GM12872 (cell line): ENCODE measurements around the gene HGFAC.

ENCODE experiments used
- CTCF ChIP-seq: IDR thresholded peaks from 3 replicates; pipeline ENCODE4 v1.5.1; 2011; ENCODE audit warnings: low read depth, mild to moderate bottlenecking, low read length, moderate library complexity; ENCODE audit not compliant: insufficient read depth

The HGFAC gene

GRCh38 chr4:3441501-3442459 is at the start of gene HGFAC:
Gene HGFAC (plus strand): TSS chr4:3441968. CDS start chr4:3442002, 34 bp downstream.
- TF ChIP-seq CTCF: no peak

- no peak for TF ChIP-seq CTCF
Measured at GRCh38 chr4:3392321-3392720, 49.4 kb upstream of the HGFAC start.

GRCh38 chr4:3393171-3393570 is 48.6 kb upstream of the HGFAC start:
- no peak for TF ChIP-seq CTCF

- TF ChIP-seq CTCF: no peak
Measured at GRCh38 chr4:3396600-3396999, 45.2 kb upstream of the HGFAC start.

GRCh38 chr4:3397128-3397527 is 44.6 kb upstream of the HGFAC start:
- no peak for TF ChIP-seq CTCF

- TF ChIP-seq CTCF: 0 out of 3 replicates have a peak, but pooled peaks have one; percentile 16
Measured at GRCh38 chr4:3399277-3400194, 42.2 kb upstream of the HGFAC start.

GRCh38 chr4:3401436-3402171 is 40.2 kb upstream of the HGFAC start:
- no peak for TF ChIP-seq CTCF
